Fibroblast of pulmonary artery (primary cell): ENCODE data around the gene PRRT3.
"Not testable (repeated sequence)": the region's sequence is repeated elsewhere in the genome, so short reads cannot be mapped to it uniquely, and the experiment has no call there.

Experiments
- DNase-seq: peaks from one replicate; pipeline ENCODE4 v3.0.0-alpha.2; 2010; ENCODE audit warnings: low read depth
- H3K4me3 ChIP-seq: replicated peaks from 2 replicates; pipeline ENCODE4 v1.5.1; 2011; ENCODE audit warnings: low read depth, mild to moderate bottlenecking, control low read depth, low read length, moderate library complexity
- TF ChIP-seq, protein P1 (sequence below): IDR thresholded peaks from 2 replicates; pipeline ENCODE4 v1.5.1; 2011; ENCODE audit warnings: mild to moderate bottlenecking, control low read depth, low read length, inconsistent platforms; ENCODE audit errors: missing control alignments

PRRT3 gene

DNA sequence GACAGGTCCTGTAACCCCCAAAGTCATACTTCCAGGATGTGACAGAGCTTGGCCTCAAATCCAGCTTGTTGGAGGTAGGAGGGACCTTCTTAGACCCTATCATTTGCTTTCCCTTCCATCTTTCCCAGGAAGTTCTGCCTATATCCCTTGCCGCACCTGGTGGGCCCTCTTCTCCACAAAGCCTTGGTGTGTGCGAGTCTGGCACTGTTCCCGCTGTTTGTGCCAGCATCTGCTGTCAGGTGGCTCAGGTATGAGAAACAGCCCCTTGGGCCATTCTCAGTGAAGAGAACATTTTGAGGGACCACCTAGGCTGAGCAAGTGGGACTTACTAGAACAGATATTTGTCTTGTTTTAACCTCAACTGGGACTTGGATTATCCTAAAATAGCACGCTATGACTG lies 48.3 kb downstream of the PRRT3 start:
- TF ChIP-seq, protein P1, sequence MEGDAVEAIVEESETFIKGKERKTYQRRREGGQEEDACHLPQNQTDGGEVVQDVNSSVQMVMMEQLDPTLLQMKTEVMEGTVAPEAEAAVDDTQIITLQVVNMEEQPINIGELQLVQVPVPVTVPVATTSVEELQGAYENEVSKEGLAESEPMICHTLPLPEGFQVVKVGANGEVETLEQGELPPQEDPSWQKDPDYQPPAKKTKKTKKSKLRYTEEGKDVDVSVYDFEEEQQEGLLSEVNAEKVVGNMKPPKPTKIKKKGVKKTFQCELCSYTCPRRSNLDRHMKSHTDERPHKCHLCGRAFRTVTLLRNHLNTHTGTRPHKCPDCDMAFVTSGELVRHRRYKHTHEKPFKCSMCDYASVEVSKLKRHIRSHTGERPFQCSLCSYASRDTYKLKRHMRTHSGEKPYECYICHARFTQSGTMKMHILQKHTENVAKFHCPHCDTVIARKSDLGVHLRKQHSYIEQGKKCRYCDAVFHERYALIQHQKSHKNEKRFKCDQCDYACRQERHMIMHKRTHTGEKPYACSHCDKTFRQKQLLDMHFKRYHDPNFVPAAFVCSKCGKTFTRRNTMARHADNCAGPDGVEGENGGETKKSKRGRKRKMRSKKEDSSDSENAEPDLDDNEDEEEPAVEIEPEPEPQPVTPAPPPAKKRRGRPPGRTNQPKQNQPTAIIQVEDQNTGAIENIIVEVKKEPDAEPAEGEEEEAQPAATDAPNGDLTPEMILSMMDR = no peak
- DNase-seq = no peak
- no peak overlapping the region for H3K4me3 ChIP-seq

- DNase-seq = no peak
- H3K4me3 ChIP-seq = no peak overlapping the region
Observed at GRCh38 chr3:9903238-9903624, 49.0 kb downstream of the PRRT3 start.

GRCh38 chr3:9902372-9903237 lies 49.6 kb downstream of the PRRT3 start, which contains the start of gene IL17RE:
Gene IL17RE (plus strand): TSS chr3:9902848. CDS start chr3:9902933, 85 bp downstream.
- no peak within 1 kb of the TSS for H3K4me3 ChIP-seq
- no peak for DNase-seq
- TF ChIP-seq, protein P1 = no peak

More at GRCh38 chr3:9903238-9903624, 49.0 kb downstream of the PRRT3 start:
- TF ChIP-seq, protein P1 = no peak

- no peak for DNase-seq
- TF ChIP-seq, protein P1 = no peak
- H3K4me3 ChIP-seq = no peak overlapping the region
Observed at GRCh38 chr3:9901967-9902366, 50.2 kb downstream of the PRRT3 start.

- DNase-seq = not testable (repeated sequence)
Observed at GRCh38 chr3:9900965-9901415, 51.2 kb downstream of the PRRT3 start.

GRCh38 chr3:9899289-9899791 lies 52.9 kb downstream of the PRRT3 start:
- TF ChIP-seq, protein P1 = no peak
- H3K4me3 ChIP-seq = no peak overlapping the region
- no peak for DNase-seq

More at GRCh38 chr3:9900965-9901415, 51.2 kb downstream of the PRRT3 start:
- not testable (repeated sequence) for H3K4me3 ChIP-seq

- H3K4me3 ChIP-seq = no peak overlapping the region
- TF ChIP-seq, protein P1 = no peak
- DNase-seq = no peak
Observed at GRCh38 chr3:9898467-9899241, 53.6 kb downstream of the PRRT3 start.
